Hematopoietic multipotent progenitor cell (in vitro differentiated cells): Measurements from ENCODE around the gene GATAD1. TPM values are rescaled to one million over a fixed set of nuclear protein-coding genes. Genes with fewer than 3 reads are reported as not detected.
"Not testable (repeated sequence)": the region's sequence is repeated elsewhere in the genome, so short reads cannot be mapped to it uniquely, and the experiment has no call there.

Source experiments
- DNase-seq, 3 donors: peaks; one replicate each; pipeline ENCODE4 v3.0.0-alpha.2; 2011 to 2015; ENCODE audit warnings: low read depth in 2 of 3, low spot score in 2 of 3
- total RNA-seq: library from RNA; depleted of rRNA; stranded (reverse); fragments of >200 nt; gene quantifications from one replicate; pipeline ENCODE4 v1.2.3, GENCODE V29; 2012

The GATAD1 gene, protein sequence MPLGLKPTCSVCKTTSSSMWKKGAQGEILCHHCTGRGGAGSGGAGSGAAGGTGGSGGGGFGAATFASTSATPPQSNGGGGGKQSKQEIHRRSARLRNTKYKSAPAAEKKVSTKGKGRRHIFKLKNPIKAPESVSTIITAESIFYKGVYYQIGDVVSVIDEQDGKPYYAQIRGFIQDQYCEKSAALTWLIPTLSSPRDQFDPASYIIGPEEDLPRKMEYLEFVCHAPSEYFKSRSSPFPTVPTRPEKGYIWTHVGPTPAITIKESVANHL
- total RNA-seq = 17.8 TPM

DNA sequence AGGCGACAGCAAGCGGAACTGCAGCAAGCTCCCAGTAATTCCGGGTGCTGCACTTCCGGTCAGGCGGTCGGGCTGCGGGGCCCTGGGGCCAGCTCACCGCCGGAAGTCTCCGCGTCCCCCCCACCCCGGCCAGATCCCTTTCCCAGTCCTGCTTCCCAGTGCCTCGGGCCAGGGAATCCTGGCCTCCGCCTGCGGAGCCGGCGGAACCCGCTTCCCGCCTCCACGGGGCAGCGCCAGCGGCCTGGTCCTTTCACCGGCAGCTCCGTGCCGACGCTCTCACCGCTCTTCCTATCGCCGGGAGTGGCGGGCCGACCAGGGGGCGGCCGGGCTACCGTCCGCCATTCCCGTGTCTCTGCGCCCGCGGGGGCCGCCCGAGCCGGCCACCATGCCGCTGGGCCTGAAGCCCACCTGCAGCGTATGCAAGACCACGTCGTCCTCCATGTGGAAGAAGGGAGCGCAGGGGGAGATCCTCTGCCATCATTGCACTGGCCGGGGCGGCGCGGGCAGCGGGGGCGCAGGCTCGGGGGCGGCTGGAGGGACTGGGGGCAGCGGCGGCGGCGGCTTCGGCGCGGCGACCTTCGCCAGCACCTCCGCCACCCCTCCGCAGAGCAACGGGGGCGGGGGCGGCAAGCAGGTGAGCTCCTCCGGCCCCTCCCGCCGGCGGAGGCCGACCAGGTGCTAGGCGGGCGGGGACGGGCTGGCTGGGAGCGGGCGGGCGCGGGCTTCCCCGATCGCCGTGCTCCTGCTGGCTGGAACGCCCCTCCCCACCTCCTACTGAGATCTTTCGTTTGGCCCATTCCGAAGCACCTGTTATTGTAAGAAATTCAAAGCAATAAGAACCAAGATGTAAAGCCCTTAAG lies at the start of gene GATAD1:
Gene GATAD1 (plus strand): TSS at position 138 of the 860 bp plus-strand sequence. CDS start 248 bp downstream, at position 386.
- DNase-seq = peak in 2 of 3 donors; percentile 68 to 85

DNA sequence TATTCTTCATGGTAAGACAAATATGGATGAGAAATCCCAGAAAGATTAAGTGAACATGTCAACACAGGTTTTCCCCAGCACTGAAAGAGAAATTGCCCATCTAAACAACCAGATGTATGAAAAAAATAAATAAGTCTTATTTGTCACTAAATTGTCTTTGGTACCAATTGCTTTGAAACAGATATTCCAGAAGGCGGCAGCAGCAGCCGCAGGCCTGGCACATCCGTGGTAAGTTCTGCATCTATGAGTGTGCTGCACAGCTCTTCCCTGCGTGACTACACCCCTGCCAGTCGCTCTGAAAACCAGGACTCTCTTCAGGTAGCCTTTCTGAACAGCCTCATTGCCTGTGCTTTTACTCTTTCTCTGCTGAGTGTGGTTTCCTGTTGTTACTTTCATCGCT lies 49.7 kb upstream of the GATAD1 start:
- no peak for DNase-seq

DNA sequence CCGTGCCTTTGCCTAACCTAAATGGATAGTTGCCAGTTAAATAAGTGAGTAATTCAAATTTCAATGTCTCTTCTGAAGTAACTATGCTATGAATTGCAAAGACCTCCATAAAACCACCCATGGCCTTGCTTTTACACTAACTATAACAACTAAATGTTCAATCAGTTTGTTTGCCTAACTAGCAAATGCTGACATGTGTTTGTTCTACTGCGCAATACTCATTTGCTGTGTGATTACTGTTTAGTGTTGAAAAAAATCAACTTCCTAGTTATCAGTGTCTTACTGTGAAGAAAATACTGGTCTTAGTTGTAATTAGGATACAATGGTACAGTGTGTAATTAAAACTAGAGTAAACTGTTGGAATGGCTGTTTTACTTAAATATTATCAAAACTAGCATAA lies 47.3 kb upstream of the GATAD1 start:
- DNase-seq = no peak

DNA sequence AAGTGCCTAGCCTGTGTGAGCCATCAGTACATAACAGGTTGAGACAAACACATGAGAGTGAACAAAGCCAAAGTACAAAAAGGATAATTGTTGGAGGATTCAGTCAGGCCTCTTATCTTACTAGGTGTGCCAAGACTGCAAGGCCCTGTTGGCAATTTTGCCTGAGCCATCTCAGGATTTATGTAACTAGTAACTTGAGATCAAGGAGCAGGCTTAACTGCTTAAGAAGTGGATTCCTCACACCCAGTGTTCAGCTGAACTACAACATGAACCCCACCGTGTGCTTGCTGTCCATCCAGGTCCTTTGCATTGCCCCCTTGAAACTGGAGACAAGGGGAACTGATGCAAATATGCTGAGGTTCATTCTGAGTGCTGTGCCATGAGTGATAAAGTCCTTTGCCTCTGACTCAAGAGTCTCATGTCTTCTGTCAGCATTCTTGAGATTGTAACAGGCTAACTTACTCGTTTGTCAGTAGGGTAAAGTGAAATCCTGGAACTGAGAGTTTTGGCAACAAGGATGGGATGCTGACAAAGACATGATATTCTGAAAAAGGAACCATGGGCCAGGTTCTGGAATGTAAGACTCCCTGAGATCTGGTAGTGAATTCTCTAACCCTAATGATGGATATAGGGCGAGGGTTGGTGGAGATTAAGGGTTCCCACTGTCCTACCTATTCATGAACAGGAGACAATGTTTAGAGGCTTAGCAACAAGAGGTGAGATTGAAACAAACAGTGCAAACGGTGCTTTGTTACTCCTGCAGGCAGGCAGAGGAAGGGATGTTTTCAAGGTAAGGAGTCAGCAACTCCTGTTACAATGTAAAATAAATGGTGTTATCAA lies 44.1 kb upstream of the GATAD1 start:
- DNase-seq = no peak

DNA sequence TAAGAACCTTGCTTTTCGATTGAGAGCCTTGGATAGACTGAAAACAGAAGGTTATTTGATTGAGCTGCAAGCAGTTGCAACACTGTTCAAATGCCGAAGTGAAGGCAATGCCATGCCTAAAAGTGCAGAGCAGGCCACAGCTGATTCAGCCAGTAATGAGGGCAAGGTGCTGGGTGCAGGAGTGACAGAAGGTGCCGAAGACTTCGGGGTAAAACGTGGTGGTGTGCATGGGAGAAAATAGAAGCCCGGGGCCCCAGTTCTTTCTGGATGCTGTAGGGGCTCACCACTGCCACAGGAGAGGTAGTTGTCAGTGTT lies 43.6 kb upstream of the GATAD1 start:
- DNase-seq = no peak

DNA sequence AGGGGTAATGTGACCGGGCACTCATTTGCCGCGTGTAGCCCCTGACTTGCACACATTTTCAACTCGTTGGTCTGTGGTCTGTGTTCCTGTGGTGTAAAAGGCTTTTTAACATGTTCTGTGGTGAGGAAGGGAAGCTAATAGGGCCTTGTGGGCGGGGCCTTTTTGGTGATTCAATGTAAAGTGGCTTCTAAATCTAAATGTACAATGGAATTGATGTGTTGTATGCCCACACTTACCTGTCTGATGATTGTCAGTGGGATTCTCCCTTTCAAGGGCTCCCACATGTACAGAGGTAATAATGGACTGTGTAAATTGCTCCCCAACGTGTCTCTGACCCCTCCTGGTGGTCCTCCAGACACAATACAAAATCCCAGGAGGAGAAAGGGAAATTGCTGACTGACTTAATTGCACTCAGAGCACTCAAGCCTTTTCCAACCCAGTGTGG lies 43.1 kb upstream of the GATAD1 start:
- peak in 2 of 3 donors; percentile 51 to 80 for DNase-seq

GRCh38 chr7:92409357-92409756 lies 37.9 kb upstream of the GATAD1 start:
- no peak for DNase-seq

- not testable (repeated sequence) for DNase-seq
Observed at GRCh38 chr7:92410162-92410561, 37.1 kb upstream of the GATAD1 start.

DNA sequence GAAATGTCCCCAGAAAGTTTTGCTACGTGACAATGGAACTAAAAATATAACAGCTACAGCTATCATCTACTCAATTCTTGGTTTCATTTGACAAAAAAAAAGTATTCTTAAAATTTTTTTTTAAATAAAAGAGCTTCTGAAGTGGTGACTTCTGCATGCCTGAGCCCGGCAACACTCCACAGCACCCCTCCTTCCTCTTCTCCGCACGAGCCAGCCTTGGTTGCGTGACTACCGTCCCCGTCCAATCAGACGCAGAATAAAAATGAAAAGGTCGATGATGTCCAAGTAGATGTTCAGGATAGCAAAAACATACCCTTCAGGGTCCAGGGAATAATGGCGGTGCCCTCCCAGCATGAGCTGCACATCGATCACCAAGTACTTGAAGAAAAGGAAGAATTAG lies 34.5 kb upstream of the GATAD1 start:
- DNase-seq = no peak

- DNase-seq = no peak
Observed at GRCh38 chr7:92413550-92413949, 33.7 kb upstream of the GATAD1 start.

DNA sequence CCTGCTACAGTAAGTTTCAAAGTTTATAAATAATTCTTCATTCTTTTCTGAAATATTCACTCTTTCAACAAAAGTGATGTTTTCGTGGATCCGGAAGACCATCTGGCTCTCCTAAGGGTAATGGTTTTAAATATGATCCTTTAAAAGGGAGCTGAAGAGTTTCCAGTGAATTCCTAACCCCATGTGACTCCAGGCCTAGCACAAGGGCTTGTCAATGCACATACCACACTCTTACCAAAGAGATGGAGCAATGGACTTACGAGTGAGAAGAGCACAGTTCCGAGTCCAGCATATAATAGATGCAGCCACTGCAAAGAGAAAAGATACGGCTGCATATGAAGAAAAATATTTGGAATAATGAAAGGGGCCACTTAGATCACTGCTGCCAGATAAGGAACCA lies 32.1 kb upstream of the GATAD1 start:
- DNase-seq = no peak

GRCh38 chr7:92417913-92418312 lies 29.4 kb upstream of the GATAD1 start:
- no peak for DNase-seq

GRCh38 chr7:92421676-92422435 lies 25.4 kb upstream of the GATAD1 start:
- DNase-seq = peak in 1 of 3 donors; percentile 64

DNA sequence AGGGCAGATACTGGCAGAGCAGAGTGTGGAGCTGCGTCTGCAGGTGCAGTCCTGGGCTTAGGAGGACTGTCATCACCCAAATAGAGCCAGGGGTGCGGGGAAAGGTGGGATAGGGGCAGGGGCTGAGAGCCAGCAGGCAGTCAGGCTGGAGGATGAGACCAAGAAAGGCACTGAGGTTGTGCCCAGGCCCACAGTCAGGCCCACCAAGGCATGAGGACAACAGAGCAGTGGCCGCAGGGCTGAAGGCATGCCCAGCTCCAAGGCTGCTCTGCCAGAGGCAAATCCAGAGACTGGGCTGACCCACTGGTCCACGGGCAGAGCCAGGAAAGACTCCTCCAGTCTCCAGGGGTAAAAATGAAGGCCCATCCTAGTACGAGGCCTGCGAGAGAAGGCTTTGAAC lies 24.4 kb upstream of the GATAD1 start:
- no peak for DNase-seq

DNA sequence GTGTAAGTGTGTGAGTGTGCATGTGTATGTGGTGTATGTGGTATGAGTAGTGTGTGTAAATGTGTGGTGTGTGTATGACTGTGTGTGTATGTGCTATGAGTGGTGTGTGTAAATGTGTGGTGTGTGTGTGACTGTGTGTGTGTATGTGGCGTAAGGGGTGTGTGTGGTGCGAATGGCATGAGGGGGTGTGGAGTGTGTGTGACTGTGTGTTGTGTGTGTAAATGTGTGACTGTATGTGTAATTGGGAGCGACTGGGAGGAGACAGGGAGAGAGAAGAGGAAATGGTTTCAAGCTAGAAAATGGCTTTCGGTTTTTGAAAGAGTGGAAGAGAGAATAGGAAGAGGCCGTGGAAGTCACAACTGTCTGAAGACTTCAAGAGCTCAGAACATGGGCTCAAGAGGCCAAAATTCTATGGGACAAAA lies 23.6 kb upstream of the GATAD1 start:
- DNase-seq = no peak

GRCh38 chr7:92425311-92425947 lies 21.9 kb upstream of the GATAD1 start:
- DNase-seq = peak in 1 of 3 donors; percentile 32

- no peak for DNase-seq
Observed at GRCh38 chr7:92427193-92427592, 20.1 kb upstream of the GATAD1 start.

DNA sequence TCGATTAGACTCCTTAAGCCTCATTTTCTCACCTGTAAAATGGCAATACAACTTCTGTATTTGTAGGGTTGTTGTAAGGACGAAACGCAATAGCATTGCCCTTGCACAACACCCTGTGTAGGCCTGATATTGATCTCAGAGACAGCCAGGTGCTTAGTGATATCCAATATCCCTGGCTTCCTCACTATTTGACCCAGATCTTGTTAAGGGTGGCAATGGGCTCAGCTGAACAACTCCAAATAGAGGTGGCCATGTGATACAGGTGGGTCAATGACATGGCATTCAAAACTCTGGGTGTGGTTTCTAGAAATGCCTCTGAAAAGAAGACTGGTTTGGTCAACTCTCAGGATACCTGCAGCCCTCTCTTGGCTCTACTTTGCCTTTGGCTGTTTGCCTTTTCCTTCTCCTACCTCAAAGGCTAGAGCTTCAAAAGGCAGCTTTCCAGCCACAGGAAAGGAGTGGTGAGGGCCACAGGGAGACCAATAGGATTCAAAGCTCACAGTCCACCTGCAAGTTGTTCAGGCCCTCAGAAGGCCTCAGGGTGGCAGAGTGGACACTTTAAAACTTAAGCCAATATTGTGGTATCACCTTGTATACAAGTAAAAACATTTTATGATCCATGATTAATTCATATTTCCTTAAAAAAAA lies 14.9 kb upstream of the GATAD1 start:
- no peak for DNase-seq

DNA sequence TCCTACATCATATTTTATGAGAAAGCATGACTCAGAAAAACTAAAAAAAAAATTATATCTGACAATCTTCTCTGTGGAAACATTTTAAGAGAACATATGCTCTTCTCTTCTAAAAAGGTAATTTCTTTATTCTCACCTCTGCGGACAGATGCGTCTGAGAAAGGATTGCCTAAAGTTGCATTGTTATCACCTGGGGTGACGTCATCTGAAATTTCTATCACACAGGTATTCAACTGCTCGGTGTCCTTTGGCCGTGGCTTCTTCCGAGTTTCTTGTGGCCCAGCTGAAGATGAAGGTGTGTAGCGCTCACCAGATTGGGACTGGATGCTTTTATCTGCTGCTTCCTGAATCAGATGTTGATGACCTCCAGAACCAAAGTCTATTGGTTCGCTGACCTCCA lies 14.3 kb upstream of the GATAD1 start:
- DNase-seq = no peak
